GM23248 (cell line): ENCODE measurements around the gene GSPT2. TPM values are rescaled to one million over a fixed set of nuclear protein-coding genes. Genes with fewer than 3 reads are reported as not detected.

Experiments used
- DNase-seq: peaks from one replicate; pipeline ENCODE4 v3.0.0-alpha.2; 2015
- H2AFZ ChIP-seq: fragments of 200-600 bp; sonication (generic); 2 replicates; pipeline ENCODE4 v1.6.1; 2016; ENCODE audit warnings: antibody characterized with exemption
- H3F3A ChIP-seq: fragments of 200-600 bp; sonication (generic); 2 replicates; pipeline ENCODE4 v1.6.1; 2016; ENCODE audit warnings: mild to moderate bottlenecking, antibody characterized with exemption, mixed run types; ENCODE audit not compliant: insufficient read depth
- H3K27ac ChIP-seq: fragments of 200-600 bp; sonication (generic); 2 replicates; pipeline ENCODE4 v1.5.1; 2016; ENCODE audit warnings: mild to moderate bottlenecking
- H3K27me3 ChIP-seq: fragments of 200-600 bp; sonication (generic); replicated peaks from 2 replicates; pipeline ENCODE4 v1.6.1; 2016; ENCODE audit warnings: mild to moderate bottlenecking; ENCODE audit not compliant: insufficient read depth
- H3K36me3 ChIP-seq: fragments of 200-600 bp; sonication (generic); 2 replicates; pipeline ENCODE4 v1.6.1; 2016; ENCODE audit warnings: low read depth, mild to moderate bottlenecking
- H3K4me1 ChIP-seq: fragments of 200-600 bp; sonication (generic); 2 replicates; pipeline ENCODE4 v1.6.1; 2016; ENCODE audit warnings: mild to moderate bottlenecking; ENCODE audit not compliant: insufficient read depth
- H3K4me2 ChIP-seq: fragments of 200-600 bp; sonication (generic); one replicate; pipeline ENCODE4 v1.6.1; 2016; ENCODE audit warnings: mild to moderate bottlenecking; ENCODE audit not compliant: unreplicated experiment
- H3K4me3 ChIP-seq: fragments of 200-600 bp; sonication (generic); 2 replicates; pipeline ENCODE4 v1.5.1; 2016; ENCODE audit warnings: mild to moderate bottlenecking
- H3K79me2 ChIP-seq: fragments of 200-600 bp; sonication (generic); 2 replicates; pipeline ENCODE4 v1.6.1; 2016; ENCODE audit warnings: mild to moderate bottlenecking; ENCODE audit not compliant: insufficient read depth
- H3K9ac ChIP-seq: fragments of 200-600 bp; sonication (generic); 2 replicates; pipeline ENCODE4 v1.6.1; 2016; ENCODE audit warnings: mild to moderate bottlenecking
- H3K9me2 ChIP-seq: fragments of 200-600 bp; sonication (generic); 2 replicates; pipeline ENCODE4 v1.6.1; 2016; ENCODE audit warnings: mixed run types, mild to moderate bottlenecking, moderate library complexity; ENCODE audit not compliant: insufficient read depth
- H3K9me3 ChIP-seq: fragments of 200-600 bp; sonication (generic); one replicate; pipeline ENCODE4 v1.6.1; 2017; ENCODE audit warnings: low read depth
- H4K20me1 ChIP-seq: fragments of 200-600 bp; sonication (generic); 2 replicates; pipeline ENCODE4 v1.6.0; 2016; ENCODE audit not compliant: insufficient read depth
- EZH2 ChIP-seq: fragments of 200-600 bp; sonication (generic); IDR thresholded peaks from 2 replicates; pipeline ENCODE4 v1.6.1; 2018; ENCODE audit warnings: antibody characterized with exemption, mild to moderate bottlenecking; ENCODE audit not compliant: insufficient read depth, poor library complexity, severe bottlenecking
- EZH2phosphoT487 ChIP-seq: fragments of 200-600 bp; sonication (generic); IDR thresholded peaks from 2 replicates; pipeline ENCODE4 v1.6.1; 2018; ENCODE audit warnings: antibody characterized with exemption, moderate library complexity, mild to moderate bottlenecking, low read depth; ENCODE audit not compliant: insufficient read depth
- WGBS, 2 experiments: methylation state at CpG; one replicate each; pipeline ENCODE4 v1.1.6; 2015 to 2017; ENCODE audit warnings: low lambda C conversion rate in 2 of 2, low coverage in 1 of 2; ENCODE audit errors: missing lambda C conversion rate in 2 of 2; 5-methylcytosine and 5-hydroxymethylcytosine counted together
- in situ Hi-C: fragments of 300-500 bp; cut with MboI; formaldehyde crosslinking; loops from 2 replicates; pipeline ENCODE4 v1.15.0; 2020
- polyA plus RNA-seq: library from polyadenylated mRNA; unstranded; fragments of >200 nt; fragmentation: Nextera tagmentation; extraction: Ambion mirVana; gene quantifications from 2 replicates; pipeline ENCODE4 v1.2.1, GENCODE V29; 2016
- total RNA-seq: library from RNA; depleted of rRNA; stranded (reverse); fragments of >200 nt; shearing (Covaris generic); gene quantifications from 2 replicates; pipeline ENCODE4 v1.2.3, GENCODE V29; 2014

Gene GSPT2
- total and polyA plus RNA-seq, 2 experiments from 2014 or later: 7.8 to 10.4 TPM

- in situ Hi-C loops: loop anchor here (25.0 kb wide), 1 partner anchor 184 kb away; no protein-coding TSS in a partner anchor
- H3K27ac ChIP-seq: no peak overlapping the region
- no peaks in the 10 kb centered on the region for H3K36me3 ChIP-seq
- no peaks in the 10 kb centered on the region for H3F3A ChIP-seq
- no peaks in the 10 kb centered on the region for H3K9me2 ChIP-seq
- no peaks in the 10 kb centered on the region for H4K20me1 ChIP-seq
- no peaks in the 10 kb centered on the region for H3K9me3 ChIP-seq
- H3K79me2 ChIP-seq: no peaks in the 10 kb centered on the region
- H3K9ac ChIP-seq: no peak overlapping the region
- TF ChIP-seq EZH2phosphoT487 (no peak), EZH2 (no peak)
- H3K4me3 ChIP-seq: no peak overlapping the region
- H2AFZ ChIP-seq: no peak overlapping the region
- H3K4me2 ChIP-seq: no peak overlapping the region
- H3K27me3 ChIP-seq: no peaks in the 10 kb centered on the region
- DNase-seq: no peak
- no peaks in the 10 kb centered on the region for H3K4me1 ChIP-seq
Observed at GRCh38 chrX:51728202-51728601, 15.0 kb upstream of the GSPT2 start.

- no peaks in the 10 kb centered on the region for H4K20me1 ChIP-seq
- H3K9ac ChIP-seq: no peak overlapping the region
- H2AFZ ChIP-seq: no peak overlapping the region
- no peaks in the 10 kb centered on the region for H3K9me3 ChIP-seq
- H3K4me3 ChIP-seq: no peak overlapping the region
- H3K79me2 ChIP-seq: no peaks in the 10 kb centered on the region
- no peaks in the 10 kb centered on the region for H3K27me3 ChIP-seq
- H3K9me2 ChIP-seq: no peaks in the 10 kb centered on the region
- no peak overlapping the region for H3K27ac ChIP-seq
- in situ Hi-C loops: loop anchor here (25.0 kb wide), 1 partner anchor 175 kb away; no protein-coding TSS in a partner anchor
- 37 to 38% methylated on average over 2 of the region's 2 CpGs for WGBS, 2 experiments
- no peak for DNase-seq
- H3K36me3 ChIP-seq: no peaks in the 10 kb centered on the region
- H3F3A ChIP-seq: no peaks in the 10 kb centered on the region
- H3K4me2 ChIP-seq: no peak overlapping the region
- no peaks in the 10 kb centered on the region for H3K4me1 ChIP-seq
- TF ChIP-seq EZH2phosphoT487: no peak
- no peak for TF ChIP-seq EZH2
Observed at GRCh38 chrX:51737091-51737490, 6.2 kb upstream of the GSPT2 start.

GRCh38 chrX:51742586-51742985 is 656 bp upstream of the GSPT2 start:
- Histone ChIP-seq H3K9me2 (no peaks in the 10 kb centered on the region), H3K27ac (no peak overlapping the region), H3F3A (no peaks in the 10 kb centered on the region), H3K36me3 (no peaks in the 10 kb centered on the region), H3K9me3 (no peaks in the 10 kb centered on the region), H4K20me1 (no peaks in the 10 kb centered on the region), H3K4me3 (peak overlapping the region; percentile 92), H3K79me2 (peaks cover 31% of the 10 kb centered on the region), H2AFZ (peak overlapping the region; percentile 97), H3K9ac (peak overlapping the region; percentile 90), H3K27me3 (no peaks in the 10 kb centered on the region), H3K4me1 (0 out of 2 replicates have a peak, but pooled peaks cover 5% of the 10 kb centered on the region), H3K4me2 (peak overlapping the region; percentile 86)
- TF ChIP-seq EZH2 (no peak), EZH2phosphoT487 (no peak)
- in situ Hi-C loops: loop anchor here (25.0 kb wide), 1 partner anchor 170 kb away; no protein-coding TSS in a partner anchor
- WGBS, 2 experiments: 70 to 76% methylated on average over 3 of the region's 3 CpGs
- no peak for DNase-seq

- Histone ChIP-seq H3K9me3 (no peaks in the 10 kb centered on the region), H2AFZ (no peak overlapping the region), H3K9me2 (no peaks in the 10 kb centered on the region), H3K79me2 (peaks cover 31% of the 10 kb centered on the region), H3K36me3 (no peaks in the 10 kb centered on the region), H3F3A (no peaks in the 10 kb centered on the region), H3K27me3 (no peaks in the 10 kb centered on the region), H3K4me3 (no peak overlapping the region), H3K9ac (no peak overlapping the region), H4K20me1 (no peaks in the 10 kb centered on the region), H3K4me2 (no peak overlapping the region), H3K4me1 (0 out of 2 replicates have a peak, but pooled peaks cover 5% of the 10 kb centered on the region), H3K27ac (no peak overlapping the region)
- no peak for DNase-seq
- in situ Hi-C loops: loop anchor here (25.0 kb wide), 1 partner anchor 165 kb away; no protein-coding TSS in a partner anchor
- no peak for TF ChIP-seq EZH2phosphoT487
- no peak for TF ChIP-seq EZH2
Observed at GRCh38 chrX:51747671-51748070, 4.4 kb downstream of the GSPT2 start.

GRCh38 chrX:51759055-51759839 is 16.0 kb downstream of the GSPT2 start:
- Histone ChIP-seq H2AFZ (no peak overlapping the region), H3K4me1 (no peaks in the 10 kb centered on the region), H3K4me2 (no peak overlapping the region), H3K9me3 (no peaks in the 10 kb centered on the region), H4K20me1 (no peaks in the 10 kb centered on the region), H3K27me3 (no peaks in the 10 kb centered on the region), H3K9ac (no peak overlapping the region), H3K9me2 (no peaks in the 10 kb centered on the region), H3K27ac (no peak overlapping the region), H3K4me3 (no peak overlapping the region), H3F3A (no peaks in the 10 kb centered on the region), H3K79me2 (no peaks in the 10 kb centered on the region), H3K36me3 (no peaks in the 10 kb centered on the region)
- in situ Hi-C loops: no loop called here
- no peak for TF ChIP-seq EZH2phosphoT487
- DNase-seq: no peak
- 21 to 28% methylated on average over 5 to 6 of the region's 6 CpGs for whole genome bisulfite sequencing, 2 experiments
